GM18861 (cell line): Measurements from ENCODE around the gene HDAC8.

Experiments
- ATAC-seq: cut with Tn5 transposase; IDR thresholded peaks from one replicate; pipeline ENCODE4 v1.9.1; 2021; ENCODE audit not compliant: unreplicated experiment

Gene HDAC8

DNA sequence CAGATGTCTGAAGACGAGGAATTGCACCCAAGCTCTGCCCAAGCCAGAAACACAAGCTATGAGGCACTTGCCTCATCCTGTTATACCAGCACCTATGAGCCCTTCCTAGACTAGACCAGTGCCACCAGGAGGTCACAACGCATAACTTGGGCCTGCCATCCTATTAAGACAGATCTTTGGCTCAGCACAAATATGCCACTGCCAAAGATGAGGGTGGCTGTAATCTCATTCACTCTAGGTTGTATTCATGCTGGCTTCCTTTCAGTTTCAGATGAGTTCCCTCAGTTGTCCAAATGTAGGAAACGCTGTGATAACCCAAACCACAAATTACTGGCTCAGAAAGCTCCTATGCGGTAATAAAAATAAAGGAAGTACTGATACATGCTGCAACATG, 190.4 kb downstream of the HDAC8 start:
- no peak for ATAC-seq

DNA sequence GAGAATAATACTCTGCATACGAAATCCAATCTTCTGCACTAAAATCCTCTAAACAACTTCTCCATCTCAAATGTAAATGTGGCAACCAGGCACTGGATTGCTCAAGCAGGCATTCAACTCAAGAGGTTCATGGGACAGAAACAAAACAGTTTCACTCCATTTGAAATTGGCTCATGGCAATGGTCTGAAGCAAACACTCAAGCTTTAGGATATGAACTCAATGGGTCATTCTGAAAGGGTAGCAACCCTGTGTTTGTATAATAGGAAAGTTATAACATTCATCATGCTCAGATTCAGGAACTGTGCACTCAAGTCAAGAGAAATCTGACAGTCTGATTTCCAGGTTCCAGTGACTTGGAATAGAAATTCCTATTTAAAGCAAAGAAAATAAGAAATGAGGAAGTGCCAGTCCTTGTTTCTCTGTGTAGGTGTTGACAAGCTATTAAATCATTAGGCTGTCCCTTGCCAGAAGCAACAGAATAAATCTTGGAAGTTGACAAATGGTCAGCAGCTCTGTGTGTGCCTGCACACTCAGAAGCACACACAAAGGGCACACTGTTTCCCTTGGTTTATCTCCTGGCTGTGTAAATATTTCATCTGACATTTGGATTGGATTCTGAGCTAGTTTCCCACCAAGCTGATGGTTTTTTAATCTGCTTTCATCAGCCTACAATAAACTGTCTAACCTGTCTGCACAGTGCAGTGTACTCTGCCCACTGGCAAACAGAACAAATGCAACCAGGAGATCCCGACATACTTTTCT, 191.0 kb downstream of the HDAC8 start:
- no peak for ATAC-seq

DNA sequence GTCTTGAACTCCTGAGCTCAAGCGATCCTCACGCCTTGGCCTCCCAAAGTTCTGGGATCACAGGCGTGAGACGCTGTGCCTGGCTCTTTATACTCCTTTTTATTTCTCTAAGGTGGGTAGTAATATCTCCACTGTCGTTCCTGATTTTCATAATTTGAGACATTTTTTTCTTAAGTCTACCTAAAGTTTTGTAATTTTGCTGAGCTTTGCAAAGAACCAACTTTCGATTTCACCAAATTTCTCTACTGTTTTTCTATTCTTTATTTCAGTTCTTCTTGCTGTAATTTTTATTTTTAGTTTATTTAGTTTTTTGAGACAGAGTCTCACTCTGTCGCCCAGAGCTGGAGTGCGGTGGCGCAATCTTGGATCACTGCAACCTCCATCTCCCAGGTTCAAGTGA, 196.5 kb downstream of the HDAC8 start:
- no peak for ATAC-seq

DNA sequence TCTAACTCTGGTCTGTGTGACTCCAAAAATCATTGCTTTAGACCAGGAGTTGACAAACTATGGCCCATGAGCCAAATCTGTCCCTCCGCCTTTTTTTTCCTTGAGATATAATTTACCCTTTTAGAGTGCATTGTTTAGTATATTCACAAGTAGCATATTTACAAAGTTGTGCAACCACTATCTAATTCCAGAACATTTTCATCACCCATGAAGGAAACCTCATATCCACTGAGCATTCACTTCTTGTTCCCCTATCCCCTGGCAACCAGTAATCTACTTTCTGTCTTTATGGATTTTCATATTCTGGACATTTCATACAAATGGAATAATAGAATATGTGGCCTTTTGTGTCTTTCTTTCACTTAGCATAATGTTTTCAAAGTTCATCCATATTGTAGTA, 199.5 kb downstream of the HDAC8 start:
- ATAC-seq, result no peak

DNA sequence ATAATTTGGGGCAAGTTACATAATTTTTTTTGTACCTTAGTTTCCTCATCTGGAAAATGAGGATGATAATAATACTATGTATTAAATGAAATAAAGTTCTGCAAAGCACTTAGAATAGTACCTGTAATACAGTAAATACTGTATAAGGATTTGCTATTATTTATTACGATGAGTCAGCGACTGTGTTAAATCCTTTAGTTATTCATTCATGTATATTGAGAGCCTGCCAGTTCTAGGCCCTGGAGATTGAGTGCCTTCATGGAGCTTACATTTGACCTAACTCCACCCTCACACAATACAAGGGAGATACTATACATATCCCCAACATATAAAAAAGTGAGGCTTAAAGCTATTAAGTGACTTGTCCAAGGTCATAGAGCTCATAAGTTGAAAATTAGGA, 199.9 kb downstream of the HDAC8 start:
- no peak for ATAC-seq

DNA sequence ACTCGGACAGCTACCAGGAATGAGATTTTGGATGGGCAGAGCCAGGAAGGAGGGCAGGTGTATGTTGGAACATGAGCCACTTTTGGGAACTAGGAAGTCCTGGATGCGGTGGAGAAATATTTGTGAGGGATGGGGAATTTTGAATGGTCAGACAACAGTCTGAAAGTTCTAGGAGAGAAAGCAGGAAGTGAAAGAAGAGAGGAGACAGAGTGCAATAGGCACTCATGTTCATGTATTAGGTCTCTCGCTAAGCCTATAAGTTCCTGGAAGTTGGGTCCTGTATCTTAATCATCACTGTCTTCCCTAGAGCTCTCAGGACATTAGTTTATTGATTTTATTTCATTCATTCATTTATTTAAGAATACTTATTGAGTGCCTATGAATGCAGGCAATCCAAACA, 201.2 kb downstream of the HDAC8 start:
- no peak for ATAC-seq

DNA sequence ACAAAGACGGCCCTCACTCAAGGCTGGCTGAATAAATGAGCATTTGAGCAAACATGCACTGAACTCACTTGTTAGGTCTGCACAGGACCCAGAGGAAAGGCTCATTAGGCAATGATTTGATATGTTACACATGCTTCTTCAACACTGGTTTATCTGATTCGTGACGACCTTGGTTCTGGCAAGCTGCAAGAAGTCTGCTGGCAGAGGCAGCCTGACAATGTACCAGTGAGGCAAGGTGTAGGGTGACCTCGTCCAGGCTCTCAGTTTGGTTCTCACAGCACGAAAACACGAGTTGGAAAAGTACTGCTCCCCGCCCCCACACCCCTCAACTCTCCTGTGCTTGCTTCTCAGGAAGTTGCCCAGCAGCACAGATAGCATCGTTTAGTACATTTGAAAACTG, 203.8 kb downstream of the HDAC8 start:
- ATAC-seq, result no peak

DNA sequence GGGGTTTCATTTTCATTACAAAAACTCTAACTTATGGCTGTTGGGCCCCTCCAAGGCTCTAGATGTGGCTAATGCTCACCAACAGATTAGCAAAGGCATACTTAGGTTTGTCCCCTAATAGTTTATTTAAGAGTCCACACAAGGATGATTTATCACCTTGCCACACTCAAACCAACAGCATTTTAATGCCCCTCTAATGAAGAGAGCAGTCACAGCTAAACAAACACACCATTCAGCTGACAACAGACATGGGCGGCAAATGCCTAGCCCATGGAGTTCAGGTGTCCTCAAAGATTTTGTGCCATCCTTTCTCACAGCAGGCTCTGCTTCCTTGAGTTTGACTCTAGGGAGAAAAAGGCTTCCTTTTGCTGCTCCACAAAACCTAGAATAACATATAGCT, 205.1 kb downstream of the HDAC8 start:
- ATAC-seq, result no peak

DNA sequence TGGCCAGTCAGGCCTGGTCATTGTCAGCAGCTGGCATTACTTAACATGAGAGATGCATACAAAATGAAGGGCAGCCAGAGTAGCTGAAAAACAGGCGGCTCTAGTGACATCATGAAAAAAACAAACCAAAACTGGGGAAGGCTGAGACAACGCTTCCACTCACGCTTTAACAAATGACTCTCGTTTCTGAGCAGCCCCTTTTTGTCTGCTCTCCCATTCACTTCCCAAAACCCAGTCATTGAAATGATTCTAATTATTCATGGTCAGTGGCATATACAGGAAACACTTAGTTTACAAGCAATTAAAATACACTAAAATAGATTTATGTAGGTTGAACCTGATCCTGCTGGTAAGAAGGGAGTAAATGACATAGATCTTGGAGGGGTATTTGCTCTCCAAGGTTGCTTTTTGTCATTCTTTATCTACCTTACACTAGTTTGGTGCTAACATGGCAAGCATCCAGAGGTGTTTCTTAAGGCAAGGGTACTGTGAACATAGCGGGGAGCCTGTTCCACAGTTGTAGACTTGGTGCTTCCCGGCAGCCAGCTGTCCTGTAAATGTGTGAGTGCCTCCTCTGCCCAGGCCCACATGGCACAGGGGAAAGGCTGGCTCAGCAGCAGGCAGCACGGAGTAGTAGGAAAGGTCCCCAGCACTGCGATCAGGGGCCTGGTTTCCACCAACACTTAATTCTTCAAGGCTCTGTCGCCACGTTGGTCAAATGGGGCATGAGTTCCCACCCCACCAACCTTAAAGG, 205.8 kb downstream of the HDAC8 start:
- ATAC-seq, result no peak

DNA sequence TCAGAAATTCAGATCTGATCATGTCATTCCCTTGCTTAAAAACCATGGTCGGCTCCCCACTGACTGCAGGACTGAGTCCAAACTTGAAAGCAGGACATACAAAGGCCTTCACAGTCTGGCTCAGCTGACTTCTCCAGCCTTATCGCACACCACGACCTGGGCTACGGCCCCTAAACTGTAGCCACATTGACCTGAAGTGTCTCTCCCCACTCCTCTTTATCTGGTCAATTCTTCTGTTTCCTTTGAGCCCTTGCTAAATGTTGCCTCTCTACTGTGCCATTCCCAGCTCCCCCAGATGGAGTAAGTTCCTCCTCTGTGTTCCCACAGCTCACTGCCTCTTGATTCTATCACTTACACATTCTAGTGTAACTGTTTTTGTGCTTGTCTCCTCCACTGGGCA, 206.5 kb downstream of the HDAC8 start:
- ATAC-seq, result no peak

DNA sequence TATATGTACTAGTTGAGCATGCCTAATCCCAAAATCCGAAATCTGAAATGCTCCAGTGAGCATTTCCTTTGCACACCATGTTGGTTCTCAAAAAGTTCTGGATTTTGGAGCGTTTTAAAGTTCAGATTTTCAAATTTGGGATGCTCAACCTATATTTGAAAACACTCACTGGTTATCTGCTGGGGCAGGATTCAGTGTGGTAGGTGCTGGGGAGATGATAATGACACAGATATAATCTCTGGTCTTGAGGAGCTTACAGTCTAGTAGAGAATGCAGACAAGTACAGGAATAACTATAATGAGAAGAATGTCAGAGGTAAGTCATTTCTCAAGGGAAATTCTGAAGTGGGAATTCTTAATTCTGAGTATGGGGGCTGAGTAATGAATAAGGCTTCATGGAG, 207.5 kb downstream of the HDAC8 start:
- ATAC-seq, result no peak

DNA sequence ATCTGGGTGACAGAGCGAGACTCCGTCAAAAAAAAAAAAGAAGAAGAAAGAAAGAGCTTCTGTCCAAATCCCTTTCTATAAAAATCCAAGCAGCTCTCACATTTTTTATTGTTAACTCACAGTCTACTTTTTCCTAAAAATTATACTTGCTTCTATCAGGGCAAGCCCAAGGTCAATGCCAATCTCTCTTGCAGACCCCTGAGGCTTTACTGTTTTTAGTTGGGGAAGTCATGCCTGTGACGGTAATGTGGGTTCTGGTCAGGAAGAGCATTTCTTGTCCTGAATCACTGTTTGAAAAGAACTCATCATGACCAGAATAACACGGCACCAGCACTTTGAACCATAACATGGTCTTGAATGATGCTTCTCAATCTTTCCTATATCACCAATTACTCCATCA, 212.3 kb downstream of the HDAC8 start:
- no peak for ATAC-seq

DNA sequence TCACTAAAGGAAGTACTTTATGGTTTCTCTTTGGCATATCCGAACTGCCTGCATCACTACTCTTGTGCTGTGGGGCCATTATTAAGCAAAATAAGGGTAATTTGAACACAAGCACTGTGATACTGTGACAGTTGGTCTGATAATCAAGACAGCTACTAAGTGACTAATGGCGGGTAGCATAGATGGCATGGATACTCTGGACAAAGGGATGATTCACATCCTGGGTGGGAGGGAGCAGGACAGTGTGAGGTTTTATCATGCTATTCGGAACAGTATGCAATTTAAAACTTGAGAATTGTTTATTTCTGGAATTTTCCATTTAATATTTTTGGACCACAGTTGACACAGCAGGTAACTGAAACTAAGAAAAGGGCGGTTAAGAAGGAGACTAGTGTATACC, 214.3 kb downstream of the HDAC8 start:
- no peak for ATAC-seq

DNA sequence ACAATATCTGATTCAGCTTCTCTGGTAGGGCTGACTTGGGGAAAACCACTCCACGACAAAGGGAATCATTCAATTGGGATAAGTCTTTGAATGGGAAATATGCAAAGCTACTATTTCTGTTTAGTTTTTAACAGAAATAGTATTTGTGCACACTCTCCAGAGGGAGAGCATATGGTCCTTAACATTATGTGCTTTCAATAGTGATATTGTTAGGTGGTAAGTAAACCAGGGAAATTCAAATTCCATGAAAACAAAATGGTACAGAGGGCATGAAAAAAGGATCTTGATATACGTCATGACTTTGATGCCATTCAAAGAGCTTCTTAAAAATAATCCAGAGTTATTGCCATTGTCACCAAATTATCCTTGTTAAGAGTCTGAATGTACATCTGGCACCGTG, 219.9 kb downstream of the HDAC8 start:
- no peak for ATAC-seq

DNA sequence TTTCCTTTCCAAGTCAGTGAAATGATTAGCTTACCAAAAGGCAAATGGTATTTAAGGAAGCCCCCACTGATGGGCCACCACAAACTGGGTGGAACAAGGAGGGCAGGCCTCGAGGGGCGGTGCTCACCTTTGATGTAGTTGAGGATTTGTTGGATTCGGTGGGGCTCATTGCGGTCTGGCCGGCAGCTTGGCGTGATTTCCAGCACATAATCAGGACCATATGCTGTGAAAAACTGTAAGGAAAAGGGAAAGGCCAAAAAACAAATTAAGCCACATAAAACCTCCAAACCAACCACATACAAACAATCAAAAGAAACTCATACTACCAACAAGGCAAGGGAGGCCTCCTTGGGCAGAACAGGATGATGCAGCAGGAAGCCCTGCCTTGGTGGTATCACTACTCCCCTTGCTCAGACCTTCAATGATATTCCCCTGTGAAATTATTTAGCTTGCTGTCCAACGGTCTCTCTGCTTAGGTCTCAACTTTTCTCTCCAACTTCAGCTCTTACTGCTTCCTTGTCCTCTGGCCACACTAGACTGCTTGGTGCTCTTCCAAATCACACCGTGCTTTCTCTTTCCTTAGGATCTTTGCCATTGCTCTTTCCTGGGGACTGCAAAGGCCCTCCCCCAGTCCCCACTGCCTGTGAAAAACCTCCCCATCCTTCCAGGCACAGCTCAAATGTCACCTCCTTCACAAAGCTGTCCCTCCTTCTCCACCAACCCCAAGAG, 220.9 kb downstream of the HDAC8 start:
- no peak for ATAC-seq

DNA sequence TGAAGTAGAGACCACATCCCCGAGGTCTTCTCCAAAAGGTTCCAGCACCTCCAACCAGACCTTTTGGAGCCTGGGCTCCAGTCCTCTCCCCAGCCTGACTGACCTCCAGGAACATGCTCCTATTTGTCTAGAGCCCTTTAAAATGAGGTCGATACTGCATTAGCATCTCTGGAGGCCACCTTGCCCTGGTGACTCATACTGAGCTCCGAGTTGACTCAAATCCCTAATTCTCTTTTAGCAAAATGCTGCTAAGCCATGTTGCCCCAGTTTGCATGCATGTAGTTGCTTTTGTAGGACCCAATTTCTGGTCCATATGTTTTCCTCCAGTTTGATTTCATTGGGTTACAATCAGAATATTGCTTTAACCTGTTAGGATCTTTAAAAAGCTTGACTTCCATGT, 223.5 kb downstream of the HDAC8 start:
- ATAC-seq, result peak; percentile 96

DNA sequence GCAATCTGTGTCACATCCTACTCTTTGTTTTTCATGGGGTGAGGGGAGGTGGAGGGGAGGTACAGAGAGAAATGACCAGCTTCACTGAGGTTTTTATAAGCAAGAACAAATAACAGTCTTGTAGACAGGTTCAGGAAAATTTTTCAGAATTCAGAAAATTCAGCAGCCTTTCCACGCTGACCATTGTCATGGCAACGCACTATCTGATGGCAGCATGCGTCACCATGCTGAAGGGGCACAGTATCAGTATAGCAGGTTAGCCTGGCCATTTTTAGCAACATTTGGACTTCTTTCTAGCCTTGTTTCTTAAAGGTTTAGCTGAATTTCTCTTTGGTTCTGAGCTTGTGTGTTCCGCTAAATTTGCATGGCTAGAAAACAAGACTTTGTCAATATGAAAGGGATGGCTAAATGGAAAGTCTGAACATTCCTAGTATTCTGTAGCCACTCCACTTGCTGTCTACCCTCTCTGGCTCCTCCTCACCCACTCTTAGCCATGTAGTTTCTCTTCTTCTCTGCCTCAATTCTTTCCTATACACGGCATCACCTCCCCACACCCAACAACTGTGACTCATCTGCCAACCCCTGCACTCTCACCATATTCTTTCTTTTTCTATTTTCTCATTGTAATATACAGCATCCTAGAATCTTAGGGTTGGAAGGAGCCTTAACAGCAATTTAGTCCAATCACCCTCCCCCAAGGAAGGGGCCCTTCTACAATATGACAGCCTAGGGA, 224.2 kb downstream of the HDAC8 start:
- no peak for ATAC-seq

DNA sequence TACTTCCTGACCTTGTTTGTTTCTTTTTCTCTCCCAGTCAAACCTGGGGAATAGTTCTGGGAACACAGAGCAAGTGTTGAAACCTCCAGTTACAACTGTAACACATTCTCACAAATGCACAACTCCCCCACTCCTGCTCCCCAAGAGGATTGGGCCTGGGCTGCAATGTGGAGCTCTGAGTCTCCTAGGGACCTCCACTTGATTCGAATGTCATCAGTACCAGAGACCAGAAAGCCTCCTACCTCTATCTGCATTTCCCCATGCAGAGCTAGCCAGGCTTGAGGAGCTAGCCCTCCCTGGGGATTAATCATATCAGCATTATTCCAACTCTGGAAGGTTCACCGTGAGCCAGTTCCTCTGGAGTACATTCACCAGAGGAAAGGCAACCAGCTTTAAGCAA, 225.3 kb downstream of the HDAC8 start:
- ATAC-seq, result no peak

DNA sequence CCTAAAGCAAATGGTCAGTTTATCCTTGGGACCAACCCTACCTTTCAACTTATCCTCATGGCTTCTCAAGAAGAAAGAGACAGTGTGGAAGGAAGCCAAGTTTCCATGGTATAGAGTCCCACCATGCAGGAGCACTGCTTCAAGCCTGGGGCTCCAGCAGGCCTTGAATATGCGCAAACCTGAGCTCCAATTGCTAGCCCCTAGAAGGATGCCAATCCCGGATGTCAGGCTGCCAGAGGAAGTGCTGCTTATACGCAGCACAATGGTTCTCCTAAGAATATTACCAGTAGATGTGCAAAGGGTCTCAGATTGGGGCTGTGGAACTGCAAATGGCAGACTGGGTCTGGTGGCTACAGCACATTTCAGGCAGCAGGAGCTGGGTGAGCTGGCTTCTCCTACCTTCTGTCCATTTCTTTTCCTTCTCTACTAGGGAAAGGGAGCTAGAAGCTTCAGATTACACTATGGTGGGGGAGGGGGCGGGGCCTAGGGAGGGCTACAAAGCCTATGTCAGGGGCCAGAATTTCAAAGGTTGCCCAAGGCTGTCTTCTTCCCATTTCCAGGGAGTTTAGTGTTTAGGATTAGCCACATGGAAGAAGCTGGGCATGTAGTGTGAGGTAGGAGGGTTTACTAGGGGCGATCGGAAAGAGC, 226.2 kb downstream of the HDAC8 start:
- no peak for ATAC-seq

DNA sequence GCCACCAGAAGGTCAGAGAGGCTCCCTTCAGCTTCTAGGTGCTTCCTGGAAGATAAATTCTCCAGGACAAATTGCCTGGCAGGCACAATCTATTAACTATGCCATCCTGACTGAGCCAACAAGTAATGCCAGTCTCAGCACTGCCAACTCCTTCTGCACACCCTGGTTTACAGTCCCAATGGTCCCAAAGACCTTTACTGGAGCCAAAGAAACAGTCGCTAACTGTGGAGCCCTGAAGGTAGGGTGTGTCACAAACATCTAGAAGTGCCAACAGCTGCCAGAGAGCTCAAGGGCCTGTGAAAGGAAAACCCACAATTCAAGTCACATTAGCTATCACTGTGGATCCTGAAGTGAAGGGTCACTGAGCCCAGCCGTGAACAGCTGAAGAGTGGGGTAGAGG, 232.0 kb downstream of the HDAC8 start:
- ATAC-seq, result no peak

DNA sequence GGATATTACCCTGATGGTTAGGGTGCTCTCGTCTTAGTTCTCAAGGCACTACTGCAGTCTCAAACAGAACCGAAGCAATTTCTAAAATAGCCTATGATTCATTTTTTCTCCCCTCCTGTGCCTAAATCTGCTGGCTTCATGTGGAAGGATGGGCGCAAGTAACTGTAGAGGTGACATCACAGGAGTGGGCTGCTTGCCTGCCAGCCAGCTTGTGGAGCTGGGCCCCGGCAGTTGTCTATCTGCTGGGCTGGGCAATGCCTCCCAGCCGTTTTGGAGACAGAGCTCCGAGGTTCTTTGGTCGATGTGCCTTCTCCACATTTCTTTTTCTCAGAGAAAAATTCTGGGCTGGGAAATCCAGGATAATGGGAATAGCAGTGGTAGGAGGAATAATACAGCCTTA, 232.6 kb downstream of the HDAC8 start:
- ATAC-seq, result no peak
